ENCODE results near the gene NUTM1. TPM values are rescaled to one million over a fixed set of nuclear protein-coding genes. Genes with fewer than 3 reads are reported as not detected.

Gene NUTM1
- total RNA-seq, 4 donors from 2014 or later: not detected

Small RNA genes within 50 kb of the gene (small RNA-seq; reads per million reads assigned to genes)
- gene MIR1233-1: 0 reads per million in 4 donors
- 0 reads per million in 4 donors for gene RF00019

Other genes with a start within 250 kb of the NUTM1 start
- 10 to 100 TPM in 3 of 4 donors, 1 to 10 TPM in 1; 1.8 to 39.7 (median 24.5) TPM for gene EMC7, start 241.5 kb upstream of the NUTM1 start, total RNA-seq
- 1 to 10 TPM; 1.1 to 7.6 (median 1.9) TPM for gene PGBD4, start 241.2 kb upstream of the NUTM1 start, total RNA-seq
- gene KATNBL1, start 133.2 kb upstream of the NUTM1 start, total RNA-seq: 100 to 1,000 TPM in 1 of 4 donors, 10 to 100 TPM in 3; 41.1 to 137 (median 80.3) TPM
- gene EMC4, start 118.3 kb upstream of the NUTM1 start, total RNA-seq: 100 to 1,000 TPM in 2 of 4 donors, 10 to 100 TPM in 2; 71.4 to 148 (median 111) TPM
- 10 to 100 TPM in 3 of 4 donors, 1 to 10 TPM in 1; 9.2 to 52.6 (median 26.9) TPM for gene SLC12A6, start 5.5 kb upstream of the NUTM1 start, total RNA-seq
- 100 to 1,000 TPM in 3 of 4 donors, 10 to 100 TPM in 1; 41.1 to 166 (median 152) TPM for gene NOP10, start 179 bp upstream of the NUTM1 start, total RNA-seq
- 100 to 1,000 TPM; 109 to 380 (median 143) TPM for gene LPCAT4, start 23.9 kb downstream of the NUTM1 start, total RNA-seq
- 100 to 1,000 TPM in 1 of 4 donors, 10 to 100 TPM in 3; 34.8 to 120 (median 47.1) TPM for gene GOLGA8A, start 94.5 kb downstream of the NUTM1 start, total RNA-seq
- 100 to 1,000 TPM in 2 of 4 donors, 10 to 100 TPM in 2; 77.6 to 142 (median 107) TPM for gene GOLGA8B, start 240.3 kb downstream of the NUTM1 start, total RNA-seq